ENCODE data around the gene CAVIN2.

The CAVIN2 gene

GRCh38 chr2:191866675-191867506 is 20.0 kb upstream of the CAVIN2 start:
- no peaks in the 10 kb centered on the region for H3K9me3 ChIP-seq (ENCODE audit: control insufficient read depth, insufficient read depth, low read depth, low read length)
- H3K36me3 ChIP-seq (ENCODE audit: control insufficient read depth in 2 of 2, insufficient read depth in 1 of 2, low read length in 2 of 2): no peaks in the 10 kb centered on the region
- no peaks in the 10 kb centered on the region for H3K4me1 ChIP-seq (ENCODE audit: control insufficient read depth, insufficient read depth, low read length)
- no peak overlapping the region for H3K4me3 ChIP-seq (ENCODE audit: low read depth, low read length)
- ChIA-PET POLR2A (no interaction called here), CTCF (interaction anchor here (0.6 to 1.1 kb wide), 4 partner anchors 11 to 478 kb away, joined by 3 to 4 read pairs (median 3); no protein-coding TSS in a partner anchor)
- no peak for TF ChIP-seq ZNF561 (tag by site-specific recombination; IDR thresholded peaks at IDR 0.05; ENCODE audit: borderline replicate concordance)
- TF ChIP-seq PRDM1 (tag by site-specific recombination; IDR thresholded peaks at IDR 0.05): 0 out of 2 replicates have a peak, but pooled peaks have one; percentile 23
- H3K27ac ChIP-seq (ENCODE audit: extremely low read depth, low read depth, low read length): no peak overlapping the region

DNA sequence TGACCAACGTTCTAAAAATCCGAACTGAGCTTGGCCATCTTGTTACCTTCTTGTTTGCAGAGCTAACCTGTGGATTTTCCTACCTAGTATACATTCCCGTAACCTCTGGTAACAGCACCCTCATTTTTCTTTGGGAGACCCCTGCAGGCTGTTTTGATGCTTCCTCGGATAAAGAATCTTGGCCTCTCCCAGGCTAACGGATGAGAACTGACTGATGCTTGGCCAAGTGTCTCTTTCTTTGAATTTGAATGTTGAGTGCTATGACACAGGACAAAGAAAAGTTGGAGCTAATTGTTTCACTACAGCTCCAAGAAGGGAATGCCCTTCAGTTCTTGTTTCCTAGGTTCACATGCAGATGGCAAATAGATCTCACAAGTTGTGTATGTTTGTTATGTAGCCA is 19.3 kb upstream of the CAVIN2 start:
- Histone ChIP-seq H3K9me3 (ENCODE audit: control insufficient read depth, insufficient read depth, low read depth, low read length) (no peaks in the 10 kb centered on the region), H3K36me3 (ENCODE audit: control insufficient read depth in 2 of 2, insufficient read depth in 1 of 2, low read length in 2 of 2) (no peaks in the 10 kb centered on the region), H3K4me1 (ENCODE audit: control insufficient read depth, insufficient read depth, low read length) (no peaks in the 10 kb centered on the region), H3K27ac (ENCODE audit: extremely low read depth, low read depth, low read length) (no peak overlapping the region), H3K4me3 (ENCODE audit: low read depth, low read length) (no peak overlapping the region)
- POLR2A ChIA-PET: no interaction called here
- TF ChIP-seq, protein P1, sequence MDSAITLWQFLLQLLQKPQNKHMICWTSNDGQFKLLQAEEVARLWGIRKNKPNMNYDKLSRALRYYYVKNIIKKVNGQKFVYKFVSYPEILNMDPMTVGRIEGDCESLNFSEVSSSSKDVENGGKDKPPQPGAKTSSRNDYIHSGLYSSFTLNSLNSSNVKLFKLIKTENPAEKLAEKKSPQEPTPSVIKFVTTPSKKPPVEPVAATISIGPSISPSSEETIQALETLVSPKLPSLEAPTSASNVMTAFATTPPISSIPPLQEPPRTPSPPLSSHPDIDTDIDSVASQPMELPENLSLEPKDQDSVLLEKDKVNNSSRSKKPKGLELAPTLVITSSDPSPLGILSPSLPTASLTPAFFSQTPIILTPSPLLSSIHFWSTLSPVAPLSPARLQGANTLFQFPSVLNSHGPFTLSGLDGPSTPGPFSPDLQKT (IDR thresholded peaks at IDR 0.05; ENCODE audit: borderline replicate concordance, low read depth, low read length): no peak
- TF ChIP-seq ZNF777 (tag by site-specific recombination; IDR thresholded peaks at IDR 0.05; ENCODE audit: borderline replicate concordance) (no peak), ZNF140 (tag by site-specific recombination; IDR thresholded peaks at IDR 0.05) (no peak), ZBTB20 (tag by site-specific recombination; IDR thresholded peaks at IDR 0.05) (no peak), AEBP2 (tag by site-specific recombination; IDR thresholded peaks at IDR 0.05; ENCODE audit: borderline replicate concordance) (no peak), MZF1 (tag by site-specific recombination; IDR thresholded peaks at IDR 0.05; ENCODE audit: borderline replicate concordance) (no peak), SP2 (tag by site-specific recombination; IDR thresholded peaks at IDR 0.05) (no peak)
- TF ChIP-seq, protein P2, sequence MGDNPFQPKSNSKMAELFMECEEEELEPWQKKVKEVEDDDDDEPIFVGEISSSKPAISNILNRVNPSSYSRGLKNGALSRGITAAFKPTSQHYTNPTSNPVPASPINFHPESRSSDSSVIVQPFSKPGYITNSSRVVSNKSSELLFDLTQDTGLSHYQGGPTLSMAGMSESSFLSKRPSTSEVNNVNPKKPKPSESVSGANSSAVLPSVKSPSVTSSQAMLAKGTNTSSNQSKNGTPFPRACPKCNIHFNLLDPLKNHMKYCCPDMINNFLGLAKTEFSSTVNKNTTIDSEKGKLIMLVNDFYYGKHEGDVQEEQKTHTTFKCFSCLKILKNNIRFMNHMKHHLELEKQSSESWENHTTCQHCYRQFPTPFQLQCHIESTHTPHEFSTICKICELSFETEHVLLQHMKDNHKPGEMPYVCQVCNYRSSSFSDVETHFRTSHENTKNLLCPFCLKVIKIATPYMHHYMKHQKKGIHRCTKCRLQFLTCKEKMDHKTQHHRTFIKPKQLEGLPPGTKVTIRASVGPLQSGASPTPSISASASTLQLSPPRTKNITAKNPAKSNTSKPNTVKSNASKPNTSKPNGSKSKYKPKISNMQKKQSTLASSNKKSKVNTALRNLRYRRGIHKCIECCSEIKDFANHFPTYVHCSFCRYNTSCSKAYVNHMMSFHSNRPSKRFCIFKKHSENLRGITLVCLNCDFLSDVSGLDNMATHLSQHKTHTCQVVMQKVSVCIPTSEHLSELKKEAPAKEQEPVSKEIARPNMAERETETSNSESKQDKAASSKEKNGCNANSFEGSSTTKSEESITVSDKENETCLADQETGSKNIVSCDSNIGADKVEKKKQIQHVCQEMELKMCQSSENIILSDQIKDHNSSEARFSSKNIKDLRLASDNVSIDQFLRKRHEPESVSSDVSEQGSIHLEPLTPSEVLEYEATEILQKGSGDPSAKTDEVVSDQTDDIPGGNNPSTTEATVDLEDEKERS (tag by site-specific recombination; IDR thresholded peaks at IDR 0.05): no peak
- TF ChIP-seq, protein P3, sequence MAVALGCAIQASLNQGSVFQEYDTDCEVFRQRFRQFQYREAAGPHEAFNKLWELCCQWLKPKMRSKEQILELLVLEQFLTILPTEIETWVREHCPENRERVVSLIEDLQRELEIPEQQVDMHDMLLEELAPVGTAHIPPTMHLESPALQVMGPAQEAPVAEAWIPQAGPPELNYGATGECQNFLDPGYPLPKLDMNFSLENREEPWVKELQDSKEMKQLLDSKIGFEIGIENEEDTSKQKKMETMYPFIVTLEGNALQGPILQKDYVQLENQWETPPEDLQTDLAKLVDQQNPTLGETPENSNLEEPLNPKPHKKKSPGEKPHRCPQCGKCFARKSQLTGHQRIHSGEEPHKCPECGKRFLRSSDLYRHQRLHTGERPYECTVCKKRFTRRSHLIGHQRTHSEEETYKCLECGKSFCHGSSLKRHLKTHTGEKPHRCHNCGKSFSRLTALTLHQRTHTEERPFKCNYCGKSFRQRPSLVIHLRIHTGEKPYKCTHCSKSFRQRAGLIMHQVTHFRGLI (tag by site-specific recombination; IDR thresholded peaks at IDR 0.05): no peak
- CTCF ChIA-PET: interaction anchor here (0.6 to 1.7 kb wide), 5 partner anchors 10 to 479 kb away, joined by 3 to 4 read pairs (median 3); no protein-coding TSS in a partner anchor

All from HEK293 (cell line).